Fibroblast of lung (primary cell): ENCODE measurements around the gene PYGB. TPM values are rescaled to one million over a fixed set of nuclear protein-coding genes. Genes with fewer than 3 reads are reported as not detected.

Source experiments
- DNase-seq, 2 donors: peaks; one replicate each; pipeline versions ENCODE4 v3.0.0 to v3.0.0-alpha.2; 2010; ENCODE audit warnings: low read depth in 2 of 2
- H2AFZ ChIP-seq: 2 replicates; pipeline ENCODE4 v1.5.1; 2012; ENCODE audit warnings: low read length, control low read depth, inconsistent platforms
- H3K27ac ChIP-seq: 2 replicates; pipeline ENCODE4 v1.5.1; 2011; ENCODE audit warnings: low read length, control low read depth; ENCODE audit not compliant: insufficient read depth
- H3K27me3 ChIP-seq: 2 replicates; pipeline ENCODE4 v1.5.1; 2011; ENCODE audit warnings: mild to moderate bottlenecking, low read length; ENCODE audit not compliant: control insufficient read depth, insufficient read depth
- H3K36me3 ChIP-seq: 2 replicates; pipeline ENCODE4 v1.5.1; 2011; ENCODE audit warnings: low read length; ENCODE audit not compliant: control insufficient read depth, insufficient read depth
- H3K4me1 ChIP-seq: 2 replicates; pipeline ENCODE4 v1.5.1; 2011; ENCODE audit warnings: low read length; ENCODE audit not compliant: control insufficient read depth, insufficient read depth; ENCODE audit errors: extremely low read depth
- H3K4me2 ChIP-seq: 2 replicates; pipeline ENCODE4 v1.5.1; 2011; ENCODE audit warnings: low read length, control low read depth; ENCODE audit not compliant: insufficient read depth; ENCODE audit errors: extremely low read depth
- H3K4me3 ChIP-seq, 4 experiments: fragments of 200-600 bp in 1 of 4; sonication (generic) in 1 of 4; replicated peaks in 1 of 4; 2 replicates each; pipeline ENCODE4 v1.5.1; 2011 to 2016; ENCODE audit warnings: low read length in 4 of 4, low read depth in 3 of 4, mild to moderate bottlenecking in 3 of 4, control low read depth in 2 of 4, inconsistent platforms in 1 of 4, mixed read lengths in 1 of 4; ENCODE audit not compliant: insufficient read depth in 1 of 4; ENCODE audit errors: control extremely low read depth in 1 of 4
- H3K79me2 ChIP-seq: 2 replicates; pipeline ENCODE4 v1.5.1; 2012; ENCODE audit warnings: mild to moderate bottlenecking, low read length, inconsistent platforms; ENCODE audit not compliant: control insufficient read depth, insufficient read depth
- H3K9ac ChIP-seq: 2 replicates; pipeline ENCODE4 v1.5.1; 2011; ENCODE audit warnings: mild to moderate bottlenecking, low read length, control low read depth; ENCODE audit not compliant: insufficient read depth
- H3K9me3 ChIP-seq: 2 replicates; pipeline ENCODE4 v1.5.1; 2012; ENCODE audit warnings: low read depth, low read length; ENCODE audit not compliant: control insufficient read depth, insufficient read depth
- H4K20me1 ChIP-seq: 2 replicates; pipeline ENCODE4 v1.5.1; 2011; ENCODE audit warnings: low read length; ENCODE audit not compliant: control insufficient read depth, insufficient read depth; ENCODE audit errors: extremely low read depth
- EZH2 ChIP-seq: IDR thresholded peaks from 2 replicates; pipeline ENCODE4 v1.5.1; 2012; ENCODE audit warnings: low read length, control low read depth, mild to moderate bottlenecking; ENCODE audit errors: missing control alignments
- polyA minus RNA-seq: library from RNA; depleted of rRNA, polyadenylated mRNA; stranded (reverse); fragments of >200 nt; gene quantifications from 2 replicates; pipeline ENCODE4 v1.2.3, GENCODE V29; 2011; ENCODE audit warnings: low replicate concordance
- polyA plus RNA-seq, 2 donors: library from polyadenylated mRNA; depleted of rRNA in 1 of 2; stranded (reverse) in 1 of 2; unstranded in 1 of 2; fragments of >200 nt; gene quantifications; 2 replicates each; pipeline ENCODE4 v1.2.1, GENCODE V29; 2011 to 2012; ENCODE audit warnings: missing spikeins in 1 of 2
- total RNA-seq: library from RNA; depleted of rRNA; stranded (reverse); fragments of >200 nt; gene quantifications from 2 replicates; pipeline ENCODE4 v1.2.1, GENCODE V29; 2014
- TF ChIP-seq, protein P1 (sequence below), 2 donors: IDR thresholded peaks in 1 of 2; conservative IDR thresholded peaks in 1 of 2; 1 replicate in 1 of 2; 2 replicates in 1 of 2; pipeline ENCODE4 v1.5.1; 2011 to 2012; ENCODE audit warnings: low read length in 2 of 2, control low read depth in 1 of 2, inconsistent platforms in 1 of 2, low read depth in 1 of 2, mild to moderate bottlenecking in 1 of 2

The PYGB gene
- total RNA-seq (81.7 and 89.5 TPM in 2 replicates), polyA plus RNA-seq (37.0 and 45.9 TPM in 2 replicates), polyA minus RNA-seq (127 and 141 TPM in 2 replicates)
- polyA plus RNA-seq (2012): 68.9 and 88.6 TPM in 2 replicates

DNA sequence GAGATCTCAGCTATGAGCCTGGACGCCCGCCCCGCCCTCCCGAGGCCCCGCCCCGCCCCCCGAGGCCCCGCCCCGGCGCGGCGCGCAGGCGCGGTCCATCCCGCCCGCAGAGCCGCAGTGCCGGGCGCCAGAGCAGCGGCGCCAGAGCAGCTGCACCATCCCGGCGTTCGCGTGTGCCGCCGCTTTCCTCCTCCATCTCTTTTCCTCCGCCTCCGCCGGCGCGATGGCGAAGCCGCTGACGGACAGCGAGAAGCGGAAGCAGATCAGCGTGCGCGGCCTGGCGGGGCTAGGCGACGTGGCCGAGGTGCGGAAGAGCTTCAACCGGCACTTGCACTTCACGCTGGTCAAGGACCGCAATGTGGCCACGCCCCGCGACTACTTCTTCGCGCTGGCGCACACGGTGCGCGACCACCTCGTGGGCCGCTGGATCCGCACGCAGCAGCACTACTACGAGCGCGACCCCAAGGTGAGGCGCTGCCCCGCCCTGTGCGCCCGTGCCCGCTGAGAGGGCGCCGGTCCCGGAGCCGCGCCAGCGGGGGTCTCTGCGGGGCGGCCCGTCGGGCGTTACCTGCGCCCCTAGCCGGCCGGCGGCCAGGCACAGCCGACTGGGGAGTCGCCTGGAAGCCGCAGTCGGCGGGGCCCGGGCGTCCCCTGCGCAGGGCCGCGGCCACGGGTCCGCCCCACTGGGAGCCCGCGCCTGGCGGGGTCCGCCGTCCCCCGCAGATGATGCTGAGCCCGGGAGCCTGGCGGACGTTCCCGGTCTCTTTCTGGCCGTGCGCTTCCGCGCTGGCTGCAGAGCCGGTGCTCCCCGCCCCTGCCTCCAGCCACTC lies at the start of gene PYGB:
Gene PYGB, plus strand, starts transcription at position 130 of the 830 bp plus-strand sequence. Its CDS starts 94 bp downstream, at position 224.
- H3K4me3 ChIP-seq: peak within 1 kb of the TSS; percentile 70 to 92 (median 87)
- peak within 1 kb of the TSS; percentile 77 for H3K27ac ChIP-seq
- no peaks in the 10 kb centered on the region for H3K27me3 ChIP-seq
- H3K4me1 ChIP-seq: peaks cover 6% of the 10 kb centered on the region
- no peaks in the 10 kb centered on the region for H4K20me1 ChIP-seq
- H3K9me3 ChIP-seq: no peaks in the 10 kb centered on the region
- TF ChIP-seq, protein P1, sequence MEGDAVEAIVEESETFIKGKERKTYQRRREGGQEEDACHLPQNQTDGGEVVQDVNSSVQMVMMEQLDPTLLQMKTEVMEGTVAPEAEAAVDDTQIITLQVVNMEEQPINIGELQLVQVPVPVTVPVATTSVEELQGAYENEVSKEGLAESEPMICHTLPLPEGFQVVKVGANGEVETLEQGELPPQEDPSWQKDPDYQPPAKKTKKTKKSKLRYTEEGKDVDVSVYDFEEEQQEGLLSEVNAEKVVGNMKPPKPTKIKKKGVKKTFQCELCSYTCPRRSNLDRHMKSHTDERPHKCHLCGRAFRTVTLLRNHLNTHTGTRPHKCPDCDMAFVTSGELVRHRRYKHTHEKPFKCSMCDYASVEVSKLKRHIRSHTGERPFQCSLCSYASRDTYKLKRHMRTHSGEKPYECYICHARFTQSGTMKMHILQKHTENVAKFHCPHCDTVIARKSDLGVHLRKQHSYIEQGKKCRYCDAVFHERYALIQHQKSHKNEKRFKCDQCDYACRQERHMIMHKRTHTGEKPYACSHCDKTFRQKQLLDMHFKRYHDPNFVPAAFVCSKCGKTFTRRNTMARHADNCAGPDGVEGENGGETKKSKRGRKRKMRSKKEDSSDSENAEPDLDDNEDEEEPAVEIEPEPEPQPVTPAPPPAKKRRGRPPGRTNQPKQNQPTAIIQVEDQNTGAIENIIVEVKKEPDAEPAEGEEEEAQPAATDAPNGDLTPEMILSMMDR (conservative IDR thresholded peaks at IDR 0.05 in 1 of 2, IDR thresholded peaks at IDR 0.05 in 1 of 2; ENCODE audit: low read depth in 1 of 2, low read length in 2 of 2): no peak
- TF ChIP-seq EZH2: no peak
- peak; percentile 83 to 86 for DNase-seq
- H3K36me3 ChIP-seq: peaks cover 2% of the 10 kb centered on the region
- peak within 1 kb of the TSS; percentile 90 for H3K4me2 ChIP-seq
- H3K9ac ChIP-seq: peak within 1 kb of the TSS; percentile 80
- peak within 1 kb of the TSS; percentile 86 for H2AFZ ChIP-seq
- peaks cover 49% of the 10 kb centered on the region for H3K79me2 ChIP-seq

DNA sequence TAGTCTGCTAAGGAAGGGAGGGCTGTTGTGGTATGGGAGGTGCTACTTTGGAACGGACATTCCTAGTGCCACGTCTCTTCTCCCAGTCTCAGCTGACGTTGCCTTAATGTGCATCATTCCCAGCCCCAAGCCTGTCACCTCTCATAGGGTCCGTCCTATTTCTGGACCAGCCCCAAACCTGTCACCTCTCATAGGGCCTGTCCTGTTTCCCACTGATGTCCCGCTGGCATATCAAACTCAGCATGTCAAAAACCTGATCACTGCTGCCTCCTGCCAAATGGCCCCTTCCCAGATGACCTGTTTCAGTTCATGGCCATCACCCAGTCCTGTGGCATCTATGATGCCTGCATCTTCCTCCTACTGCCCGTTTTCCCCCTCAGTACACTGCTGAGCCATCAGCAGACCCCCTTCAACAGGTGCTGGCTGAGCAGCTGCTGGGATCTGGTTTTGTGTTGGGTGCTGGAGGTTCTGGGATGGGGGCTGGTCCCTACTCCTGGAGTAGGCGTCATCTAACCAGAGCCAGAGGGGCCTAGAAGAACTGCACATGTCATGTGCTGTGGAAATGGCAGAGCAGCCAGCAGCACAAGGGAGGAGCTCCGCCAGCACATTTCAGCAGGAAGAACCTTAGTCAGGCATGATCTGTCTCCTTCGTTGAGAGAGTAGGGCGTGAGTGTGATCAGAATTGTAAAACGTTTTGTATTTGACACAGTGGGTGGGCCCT lies 49.1 kb upstream of the PYGB start:
- Histone ChIP-seq H3K79me2 (peaks cover 26% of the 10 kb centered on the region), H3K36me3 (no peaks in the 10 kb centered on the region), H4K20me1 (no peaks in the 10 kb centered on the region), H3K4me1 (peaks cover 3% of the 10 kb centered on the region), H3K9me3 (no peaks in the 10 kb centered on the region), H3K9ac (no peak overlapping the region), H2AFZ (no peak overlapping the region), H3K27ac (no peak overlapping the region), H3K27me3 (no peaks in the 10 kb centered on the region), H3K4me2 (no peak overlapping the region), H3K4me3 (no peak overlapping the region)
- DNase-seq: no peak
- TF ChIP-seq, protein P1 (conservative IDR thresholded peaks at IDR 0.05 in 1 of 2, IDR thresholded peaks at IDR 0.05 in 1 of 2; ENCODE audit: low read depth in 1 of 2, low read length in 2 of 2): no peak
- TF ChIP-seq EZH2: no peak
